OCI-LY1 (cell line): ENCODE measurements around the gene BMP2K.

Source experiments
- EZH2 ChIP-seq: fragments of 200-600 bp; sonication (generic), shearing (Covaris generic); IDR thresholded peaks from 2 replicates; pipeline ENCODE4 v1.8.0; 2017; ENCODE audit warnings: borderline replicate concordance, mixed run types, mild to moderate bottlenecking, antibody characterized with exemption, low read length, moderate library complexity, mixed read lengths
- TF ChIP-seq, protein P1 (sequence below): fragments of 200-600 bp; sonication (generic), shearing (Covaris generic); IDR thresholded peaks from 2 replicates; pipeline ENCODE4 v1.5.1; 2017; ENCODE audit warnings: mild to moderate bottlenecking, antibody characterized with exemption, low read length, moderate library complexity, mixed read lengths

DNA sequence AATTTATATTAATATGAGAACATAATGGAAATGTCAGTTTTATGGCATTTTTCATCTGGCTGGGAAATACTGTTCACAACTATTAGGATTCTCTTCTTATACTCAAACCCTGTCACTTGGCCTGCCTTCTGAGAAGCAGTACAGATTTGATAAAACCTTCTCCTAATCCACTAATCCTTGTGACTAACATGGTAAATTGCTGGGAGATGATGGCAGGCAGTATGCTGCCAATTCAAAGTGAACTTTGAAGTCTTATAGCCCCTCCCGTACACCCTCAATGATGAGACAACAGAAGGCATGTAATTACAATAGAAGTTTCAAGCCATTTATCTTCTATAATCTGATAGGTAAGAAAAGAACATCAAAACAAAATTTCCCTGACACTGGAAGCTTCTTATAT, 126.1 kb downstream of the BMP2K start:
- TF ChIP-seq, protein P1, sequence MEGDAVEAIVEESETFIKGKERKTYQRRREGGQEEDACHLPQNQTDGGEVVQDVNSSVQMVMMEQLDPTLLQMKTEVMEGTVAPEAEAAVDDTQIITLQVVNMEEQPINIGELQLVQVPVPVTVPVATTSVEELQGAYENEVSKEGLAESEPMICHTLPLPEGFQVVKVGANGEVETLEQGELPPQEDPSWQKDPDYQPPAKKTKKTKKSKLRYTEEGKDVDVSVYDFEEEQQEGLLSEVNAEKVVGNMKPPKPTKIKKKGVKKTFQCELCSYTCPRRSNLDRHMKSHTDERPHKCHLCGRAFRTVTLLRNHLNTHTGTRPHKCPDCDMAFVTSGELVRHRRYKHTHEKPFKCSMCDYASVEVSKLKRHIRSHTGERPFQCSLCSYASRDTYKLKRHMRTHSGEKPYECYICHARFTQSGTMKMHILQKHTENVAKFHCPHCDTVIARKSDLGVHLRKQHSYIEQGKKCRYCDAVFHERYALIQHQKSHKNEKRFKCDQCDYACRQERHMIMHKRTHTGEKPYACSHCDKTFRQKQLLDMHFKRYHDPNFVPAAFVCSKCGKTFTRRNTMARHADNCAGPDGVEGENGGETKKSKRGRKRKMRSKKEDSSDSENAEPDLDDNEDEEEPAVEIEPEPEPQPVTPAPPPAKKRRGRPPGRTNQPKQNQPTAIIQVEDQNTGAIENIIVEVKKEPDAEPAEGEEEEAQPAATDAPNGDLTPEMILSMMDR, result no peak
- TF ChIP-seq EZH2, result no peak
